ENCODE measurements around the gene STEAP1B.
A peak's percentile ranks its signal among the peaks of the same experiment; 100 is the strongest.

The STEAP1B gene

DNA sequence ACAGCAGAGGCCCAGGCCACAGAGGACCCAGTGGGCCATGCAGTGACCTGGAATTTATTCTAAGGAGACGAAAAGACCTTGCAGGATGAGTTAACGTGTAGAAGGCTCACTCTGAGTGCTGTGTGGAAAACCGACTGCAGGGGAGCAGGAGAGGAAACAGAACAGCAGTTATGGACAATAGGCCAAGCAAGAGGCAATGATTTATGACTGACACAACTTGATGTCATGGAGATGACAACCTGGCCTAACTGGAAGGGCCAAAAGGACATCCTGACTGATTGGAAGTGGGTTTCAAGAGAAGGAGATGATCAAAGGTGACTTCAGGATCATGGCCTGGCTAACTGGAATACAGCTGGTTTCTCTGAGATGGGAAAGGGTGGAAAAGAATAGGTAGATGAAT is 72.9 kb downstream of the STEAP1B start:
- DNase-seq: no peak

DNA sequence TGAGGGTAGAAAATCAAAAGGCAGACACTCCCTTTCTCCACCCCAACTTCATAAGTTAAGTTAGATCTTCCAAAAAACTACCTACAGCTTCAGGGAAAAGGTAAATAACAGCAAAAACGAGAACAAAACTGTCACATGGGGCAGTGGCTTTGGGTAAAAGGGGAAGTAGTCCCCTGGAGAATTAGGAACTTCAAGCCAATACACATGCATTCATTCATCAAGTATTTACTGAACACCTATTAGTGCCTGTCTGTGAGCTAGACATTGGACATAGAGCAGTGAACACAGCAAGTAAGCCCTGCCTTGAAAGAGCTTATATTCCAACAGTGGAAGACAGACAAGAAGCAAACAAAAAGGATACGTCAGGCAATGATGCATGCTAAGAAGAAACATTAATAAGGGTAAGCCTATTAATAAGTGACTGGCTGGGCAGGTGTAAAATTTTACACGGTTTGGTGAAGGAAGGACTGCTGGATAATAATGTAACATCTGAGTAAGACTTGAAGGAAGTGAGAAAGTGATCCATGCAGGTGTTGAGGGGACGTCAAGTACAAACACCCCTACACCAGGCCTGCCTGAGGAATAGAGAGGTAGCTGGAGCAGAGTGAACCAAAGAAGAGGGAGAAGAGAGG is 73.4 kb downstream of the STEAP1B start:
- DNase-seq: no peak

DNA sequence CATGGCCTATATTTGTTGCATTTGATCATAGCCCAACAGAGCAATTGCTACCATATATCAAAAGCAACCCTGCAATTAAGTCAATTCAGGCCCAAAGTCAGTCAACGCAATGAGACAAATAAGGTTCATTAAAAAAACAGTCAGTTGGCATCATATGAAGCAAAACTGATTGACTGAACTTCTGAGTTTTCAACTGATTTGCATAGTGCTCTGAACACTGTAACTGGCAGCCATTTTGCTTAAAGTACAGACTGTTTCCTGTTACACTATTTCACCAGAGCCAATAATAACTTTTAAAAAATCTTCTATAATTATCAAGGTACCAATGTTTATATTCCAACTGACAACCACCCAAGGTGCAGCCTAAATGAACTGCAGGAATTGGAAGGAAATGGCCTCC is 74.6 kb downstream of the STEAP1B start:
- DNase-seq: no peak

DNA sequence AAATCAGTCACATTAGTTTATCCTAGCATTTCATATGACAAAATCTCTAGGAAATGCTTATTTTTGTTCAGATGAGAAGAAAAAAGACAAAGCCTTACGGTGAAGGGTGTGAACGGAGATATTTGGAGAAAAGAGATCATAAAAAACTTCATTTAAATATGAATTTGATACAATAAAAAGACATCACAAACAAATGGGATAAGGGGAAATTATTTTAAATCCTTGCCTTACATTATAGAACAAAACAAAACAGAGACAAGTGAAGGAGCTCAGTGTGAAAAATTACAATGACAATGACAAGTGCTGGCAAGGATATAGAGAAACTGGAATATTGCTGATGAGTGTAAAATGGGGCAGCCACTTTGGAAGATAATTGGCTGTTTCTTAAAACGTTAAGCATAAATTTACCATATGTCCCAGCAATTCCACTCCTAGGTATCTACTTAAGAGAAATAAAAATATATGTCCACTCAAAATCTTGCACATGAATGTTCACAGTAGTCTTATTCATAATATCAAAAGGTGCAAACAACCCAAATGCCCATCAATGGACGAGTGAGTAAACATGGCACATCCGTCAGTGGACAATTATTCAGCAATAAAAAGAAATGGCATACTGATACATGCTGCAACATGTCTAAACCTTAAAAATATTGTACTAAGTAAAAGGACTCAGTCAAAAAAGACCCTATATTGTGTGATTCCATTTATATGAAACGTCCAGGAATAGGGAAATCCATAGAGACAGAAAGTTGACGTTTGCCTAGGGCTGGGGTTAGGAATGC is 77.0 kb downstream of the STEAP1B start:
- DNase-seq: no peak

DNA sequence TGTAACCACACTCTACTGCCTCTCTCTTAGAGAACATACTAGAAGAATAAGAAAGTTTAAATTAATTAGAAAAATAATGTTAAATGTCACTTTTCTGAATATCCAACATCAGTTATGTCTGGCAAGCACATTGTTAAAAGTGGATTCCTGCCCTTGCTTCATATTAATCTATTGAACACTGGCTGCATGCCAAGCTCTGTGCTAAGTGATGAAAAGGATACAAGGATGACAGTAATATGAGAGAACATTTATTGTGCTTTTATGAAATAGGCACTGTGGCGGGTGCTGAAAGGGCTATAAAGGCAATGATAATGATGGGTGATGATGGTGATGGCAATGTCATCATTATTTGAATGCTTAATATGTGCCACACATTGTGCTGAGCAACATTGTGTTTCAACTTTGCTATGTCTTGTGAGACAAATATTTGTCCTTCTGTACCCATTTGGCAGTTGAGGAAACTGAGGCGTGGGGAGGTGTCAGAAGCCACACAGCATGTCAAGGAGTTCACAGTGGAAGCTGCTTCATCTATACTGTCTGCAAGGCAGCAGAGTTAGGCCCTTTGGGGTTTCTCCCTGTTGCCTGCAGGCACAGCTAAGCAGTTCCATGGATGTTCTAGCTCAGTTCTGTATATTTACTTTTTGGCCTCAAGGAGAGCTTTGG is 78.9 kb downstream of the STEAP1B start:
- peak; percentile 60 for DNase-seq

DNA sequence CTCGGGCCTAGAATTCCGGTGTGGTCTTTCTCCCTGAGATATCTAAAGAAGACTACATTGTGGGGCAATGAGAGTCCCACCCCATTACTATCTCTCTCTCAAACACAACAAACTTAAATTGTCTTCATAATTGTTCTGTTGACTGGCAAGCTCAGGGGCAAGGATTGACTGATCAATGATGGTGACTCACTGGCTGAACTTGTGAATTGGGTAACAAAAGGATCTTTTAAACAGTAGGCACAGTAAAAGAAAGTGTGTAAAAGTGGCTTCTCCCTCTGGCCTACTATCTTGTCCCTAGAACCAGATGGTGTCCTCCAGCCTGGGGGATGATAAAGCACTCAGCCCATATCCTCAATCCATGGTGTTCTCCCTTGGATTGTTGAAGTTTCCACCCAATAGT is 80.0 kb downstream of the STEAP1B start:
- DNase-seq: no peak

DNA sequence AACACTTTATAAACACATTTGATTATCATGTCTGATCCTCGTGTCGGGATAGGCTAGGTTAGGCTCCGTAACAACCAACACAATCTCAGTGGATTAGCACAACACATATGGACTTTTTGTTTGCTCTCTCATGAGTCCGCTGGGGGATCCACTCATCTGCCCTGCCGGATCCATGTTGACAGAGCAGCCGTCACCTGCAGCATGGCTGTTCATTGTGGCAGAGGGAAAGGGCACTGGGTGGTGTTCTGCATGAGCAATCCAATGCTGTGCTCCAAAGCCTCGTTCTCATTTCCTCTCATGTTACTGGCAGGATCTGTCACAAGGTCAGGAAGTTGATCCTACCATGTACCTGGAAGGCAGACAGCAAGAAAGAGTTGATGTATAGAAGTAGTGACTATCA is 80.5 kb downstream of the STEAP1B start:
- DNase-seq: peak; percentile 69

DNA sequence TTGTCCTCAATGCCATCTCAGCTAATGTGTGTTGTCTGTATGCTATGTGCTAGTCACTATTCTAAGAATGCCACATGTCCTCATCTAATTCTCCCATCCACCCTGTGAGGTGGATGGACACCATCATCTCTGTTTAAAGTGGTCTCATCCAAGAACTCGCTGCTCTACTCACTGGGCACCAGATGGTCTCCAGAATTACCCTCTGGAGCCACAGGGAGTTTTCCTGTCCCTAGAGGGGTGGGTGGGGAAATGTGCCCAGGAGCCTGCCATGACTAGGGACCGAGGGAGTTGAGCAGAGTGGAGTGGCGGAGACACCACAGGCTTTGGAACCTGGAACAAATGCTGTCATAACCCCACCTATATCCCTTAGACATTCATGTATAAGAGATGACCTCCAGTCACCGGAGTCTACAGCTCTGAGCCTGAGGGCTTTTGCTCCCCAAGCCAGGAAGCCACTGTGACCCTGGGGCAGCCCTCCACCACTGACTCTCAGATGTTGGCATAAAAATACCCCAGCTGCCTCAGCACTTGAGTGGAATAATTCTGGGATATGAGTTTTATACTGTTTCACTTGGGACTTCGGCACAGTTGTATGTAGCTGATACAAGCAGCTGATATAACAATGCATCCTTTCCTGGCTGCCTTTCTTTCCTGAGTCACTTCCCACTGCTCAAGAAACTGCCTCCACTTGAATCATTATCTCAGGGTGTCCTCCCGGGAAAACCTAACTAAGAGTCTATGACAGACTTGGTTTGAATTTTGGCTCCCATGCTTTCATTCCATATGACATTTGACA is 81.5 kb downstream of the STEAP1B start:
- DNase-seq: no peak

DNA sequence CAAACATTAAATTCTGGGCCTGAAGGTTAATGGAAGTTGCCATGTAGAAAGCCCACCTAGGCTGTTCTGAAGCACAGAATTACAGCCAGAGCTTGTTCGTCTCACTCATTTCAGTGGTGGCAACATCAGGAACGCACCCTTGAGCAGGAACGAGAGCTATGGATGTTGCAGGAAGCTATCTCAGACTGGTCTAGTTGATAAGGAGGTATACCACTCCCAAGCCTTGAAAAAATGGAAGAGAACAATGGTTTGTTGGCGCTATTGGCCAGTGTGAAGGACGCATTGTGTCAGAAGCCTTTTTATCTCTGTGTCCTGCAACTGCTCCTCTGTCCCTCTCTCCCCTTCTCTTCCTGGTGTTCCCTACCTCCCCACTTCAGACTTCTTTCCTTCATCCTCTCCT is 82.1 kb downstream of the STEAP1B start:
- no peak for DNase-seq

DNA sequence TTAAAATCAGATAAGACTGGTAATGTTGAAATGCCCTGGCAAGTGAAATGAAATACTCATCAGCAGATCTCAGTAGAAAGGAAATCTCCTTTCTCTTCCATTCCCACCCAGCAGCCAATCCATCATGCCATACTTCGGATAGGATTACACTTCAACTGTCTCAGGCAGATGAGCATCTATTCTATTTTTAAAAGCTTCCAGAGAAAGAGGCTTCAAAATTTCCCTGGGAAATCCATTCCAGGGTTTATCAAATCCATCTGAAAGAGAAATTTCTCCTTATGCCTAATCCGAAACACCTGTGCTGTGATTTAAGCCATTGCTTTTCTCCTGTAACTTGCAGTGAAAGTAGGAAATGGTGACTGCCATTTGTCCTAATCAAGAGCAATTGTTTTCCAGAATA is 82.6 kb downstream of the STEAP1B start:
- DNase-seq: no peak

DNA sequence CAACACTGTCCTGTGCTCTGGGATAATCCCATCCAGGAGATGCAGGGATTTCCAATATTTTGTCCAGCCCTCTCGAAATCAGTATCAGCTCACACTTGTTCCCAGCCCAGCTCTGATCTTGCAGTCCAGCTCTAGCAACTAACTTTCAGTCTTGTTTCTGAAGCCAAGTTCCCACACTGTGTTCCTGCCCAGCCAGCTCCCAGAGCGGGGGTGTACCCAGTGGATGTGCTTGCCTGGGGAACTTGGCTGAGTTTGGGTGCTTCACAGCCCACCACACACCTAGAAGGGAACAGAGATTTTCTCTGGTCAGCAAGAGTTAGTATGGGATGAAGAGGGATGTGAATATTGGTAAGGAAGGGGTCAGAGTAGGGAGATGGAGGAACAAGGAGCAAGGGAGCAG is 85.6 kb downstream of the STEAP1B start:
- DNase-seq: no peak

DNA sequence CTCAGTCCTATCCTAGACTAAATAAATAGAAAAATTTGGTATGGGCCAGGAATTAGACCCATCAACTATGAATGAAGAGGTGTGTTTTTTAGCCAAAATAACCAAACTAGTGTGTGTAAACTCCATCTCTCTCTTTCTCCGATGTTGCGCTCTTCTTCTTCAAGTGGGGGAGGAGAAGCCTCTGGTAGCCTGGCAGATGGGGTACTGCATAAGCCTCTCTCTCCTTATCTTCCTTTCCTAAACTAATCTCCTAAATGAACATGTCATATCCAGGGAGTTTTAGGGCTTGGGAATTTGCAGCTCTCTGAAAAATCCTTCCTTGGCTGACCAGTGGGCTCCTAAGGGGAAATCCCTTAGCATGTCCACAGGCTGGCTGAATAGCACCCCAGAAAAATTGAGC is 86.8 kb downstream of the STEAP1B start:
- no peak for DNase-seq

DNA sequence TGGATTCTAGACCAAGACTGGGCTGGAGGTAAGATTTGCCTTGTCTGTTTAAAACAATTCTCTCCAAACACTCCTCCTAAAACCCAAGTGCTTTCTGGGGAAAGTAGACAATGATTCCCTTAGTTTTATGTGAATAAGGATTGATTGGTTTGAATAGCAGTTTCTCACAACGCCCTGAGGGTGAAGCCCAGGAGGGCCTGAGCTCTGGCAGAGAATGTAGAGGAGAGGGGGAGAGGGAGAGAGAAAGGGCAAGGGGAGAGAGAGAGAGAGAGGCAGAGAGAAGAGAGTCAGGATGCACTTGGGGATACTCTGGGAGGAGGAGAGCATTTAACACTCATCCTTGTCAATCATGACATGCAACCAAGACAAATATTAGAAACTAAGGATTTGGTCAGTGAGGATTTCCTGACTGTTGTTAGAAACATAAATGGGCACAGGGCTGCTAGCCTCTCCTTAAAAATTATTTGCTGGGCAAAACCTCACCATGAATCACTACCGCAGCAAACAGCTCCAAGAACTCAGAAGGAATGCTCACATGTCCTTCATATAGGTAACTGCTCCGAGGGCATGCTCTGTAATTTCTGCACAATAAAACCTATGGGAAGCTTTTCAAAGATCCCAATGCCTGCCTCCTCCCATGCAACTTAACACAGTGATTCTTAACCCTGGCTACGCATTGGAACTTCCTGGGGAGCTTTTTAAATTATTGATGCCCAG is 87.9 kb downstream of the STEAP1B start:
- DNase-seq: no peak

DNA sequence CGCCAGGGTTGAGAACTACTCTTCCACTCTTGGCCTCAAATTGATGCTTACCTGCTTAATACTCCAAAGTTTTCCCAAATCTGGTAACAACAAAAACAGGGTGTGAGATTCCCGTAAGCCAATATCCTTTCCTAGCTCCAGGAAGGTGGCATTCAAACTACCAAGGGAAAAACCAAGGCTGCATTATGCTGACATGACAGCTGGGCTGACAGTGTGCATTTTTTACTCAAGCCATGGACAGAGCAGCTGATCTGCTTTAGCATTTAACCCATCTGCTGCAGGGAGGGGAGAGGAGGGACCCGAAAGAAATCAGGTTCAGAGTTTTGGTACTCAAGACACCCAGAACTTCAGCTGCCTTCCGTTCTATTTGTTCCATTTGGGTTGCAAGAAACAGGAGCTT is 93.3 kb downstream of the STEAP1B start:
- DNase-seq: no peak

DNA sequence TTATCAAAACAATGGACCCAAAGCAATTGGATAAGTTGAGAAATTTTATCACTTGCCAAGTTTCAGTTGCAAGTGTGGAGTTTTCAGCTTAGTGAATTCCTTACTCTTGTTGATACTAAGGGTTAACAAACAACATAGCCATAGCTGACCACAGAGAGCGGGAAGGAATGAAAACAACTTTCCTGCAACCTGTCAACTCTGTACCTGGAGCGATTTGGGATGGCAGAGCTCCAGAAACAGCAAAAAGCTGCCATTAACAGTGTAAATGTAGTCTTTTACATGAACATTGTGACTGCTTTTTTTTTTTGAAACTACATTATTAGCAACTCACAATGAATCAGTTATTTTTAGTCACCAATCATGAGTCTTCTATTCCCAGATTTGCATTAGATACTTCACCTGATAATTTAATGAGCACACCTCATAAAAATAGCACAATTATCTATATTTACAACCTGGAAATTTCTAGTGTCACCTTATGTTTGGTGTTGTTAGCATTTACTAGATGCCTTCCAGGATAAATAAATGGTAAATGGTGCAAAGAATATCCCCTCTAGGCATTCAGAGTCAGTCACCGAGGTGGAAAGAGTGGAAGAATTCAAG is 95.5 kb downstream of the STEAP1B start:
- DNase-seq: no peak

DNA sequence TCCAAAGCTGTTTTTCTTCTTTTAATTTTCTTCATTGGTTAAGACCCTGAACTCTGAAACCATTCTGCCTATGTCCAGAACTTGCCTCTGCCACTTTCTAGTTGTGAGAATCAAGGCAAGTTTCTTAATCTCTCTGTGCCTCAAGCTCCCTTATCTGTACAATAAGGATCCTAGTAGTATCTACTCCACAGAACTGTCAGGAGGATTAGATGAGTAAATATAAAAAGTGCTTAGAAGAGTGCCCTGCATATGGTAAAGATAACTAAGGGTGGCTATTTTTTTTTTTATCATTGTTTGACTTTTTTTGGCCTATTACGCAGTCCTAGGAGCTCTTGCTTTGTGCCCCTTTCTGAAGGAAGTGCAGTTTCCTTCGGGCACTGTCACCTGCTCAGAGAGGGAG is 96.6 kb downstream of the STEAP1B start:
- no peak for DNase-seq

DNA sequence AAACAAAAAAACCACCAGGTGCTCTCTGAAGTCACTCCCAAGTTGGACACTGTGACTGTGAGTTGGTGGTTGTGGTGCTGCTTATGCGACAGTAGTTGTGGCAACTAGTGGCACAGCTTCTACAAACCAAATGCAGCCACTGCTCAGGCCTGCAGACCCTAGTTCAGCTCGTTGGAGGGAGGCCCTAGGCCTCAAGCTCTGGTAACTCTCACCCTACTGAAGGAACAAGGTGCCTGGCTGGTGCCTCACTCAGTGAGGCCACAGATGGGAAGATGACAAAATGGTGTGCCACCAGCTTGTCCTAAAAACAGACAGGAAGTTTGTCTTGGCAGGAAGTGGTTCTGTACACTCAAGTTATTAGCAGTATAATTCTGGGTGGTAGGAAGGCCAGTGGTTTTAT is 97.7 kb downstream of the STEAP1B start:
- DNase-seq: no peak

DNA sequence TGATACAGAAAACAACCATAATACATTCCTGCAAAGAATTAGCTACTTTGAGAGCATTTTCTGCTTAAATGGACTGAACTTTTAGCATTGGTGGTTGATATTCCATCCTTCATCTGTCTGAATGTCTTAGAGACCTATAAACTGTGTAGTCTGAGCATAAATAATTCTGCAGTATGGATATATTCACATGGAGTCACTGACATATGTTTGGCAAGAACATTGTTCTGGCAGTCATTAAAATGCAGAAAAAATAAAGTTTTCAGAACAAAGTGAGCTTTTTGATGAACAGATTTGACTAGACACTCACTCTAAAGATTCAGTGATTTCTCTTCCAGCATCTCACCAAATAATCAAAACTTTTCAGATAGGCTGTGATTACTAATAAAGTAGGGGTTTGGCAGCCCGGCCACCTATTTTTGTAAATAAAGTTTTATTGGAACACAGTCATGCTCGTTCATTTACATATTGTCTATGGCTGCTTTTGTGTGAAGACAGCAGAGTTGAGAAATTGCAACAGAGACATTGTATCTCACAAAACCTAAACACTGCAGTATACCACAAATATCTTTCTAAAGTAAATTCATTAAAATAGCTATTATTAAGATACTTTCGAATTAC is 98.9 kb downstream of the STEAP1B start:
- no peak for DNase-seq

DNA sequence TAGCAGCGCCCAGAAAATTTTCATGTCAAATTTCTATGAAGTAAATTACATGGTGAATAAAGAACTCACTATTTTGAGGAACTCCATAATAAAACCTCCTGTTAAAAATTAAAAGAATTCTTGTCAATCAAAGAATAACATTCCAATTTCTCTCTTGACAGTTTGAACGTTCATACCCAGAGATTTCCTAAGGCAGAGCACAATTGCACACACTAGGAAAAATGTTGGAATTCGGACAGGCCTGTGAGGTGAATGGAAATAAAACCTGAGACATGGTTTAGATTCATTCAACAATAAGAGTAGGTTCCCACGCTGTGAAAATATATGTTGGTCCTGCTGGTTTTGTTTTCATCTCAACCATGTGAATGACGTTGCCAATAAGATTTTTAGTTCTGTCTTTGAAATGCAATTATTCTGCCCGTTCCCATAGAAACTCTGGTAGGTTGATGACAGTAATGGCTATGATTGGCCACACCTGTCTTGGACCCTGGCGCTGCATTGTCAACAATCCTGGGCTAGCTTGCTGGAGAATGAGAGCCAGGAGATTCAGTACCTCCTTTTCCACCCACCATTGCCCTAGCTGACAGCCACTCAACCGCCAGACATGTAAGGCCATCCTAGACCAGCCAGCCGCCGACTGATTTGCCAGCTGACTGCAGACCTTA is 99.7 kb downstream of the STEAP1B start:
- DNase-seq: no peak

DNA sequence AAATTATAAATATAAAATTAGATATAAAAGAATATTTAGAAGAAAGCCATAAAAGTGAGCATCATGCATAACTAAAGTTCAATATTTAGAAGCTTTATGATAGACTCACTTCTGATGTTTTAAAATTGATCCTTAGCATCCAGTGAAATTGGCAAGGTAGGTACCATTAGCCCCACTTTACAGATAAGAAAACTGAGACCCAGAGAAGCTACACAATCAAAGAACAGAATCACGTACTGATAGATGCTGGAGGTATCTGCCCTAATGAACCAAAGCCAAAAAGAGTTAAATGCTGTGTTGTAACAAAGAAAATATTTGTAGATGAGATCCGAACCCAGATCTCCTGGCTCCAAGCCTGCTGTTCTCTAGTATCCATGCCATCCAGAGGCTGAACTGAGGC is 100.4 kb downstream of the STEAP1B start:
- no peak for DNase-seq

DNA sequence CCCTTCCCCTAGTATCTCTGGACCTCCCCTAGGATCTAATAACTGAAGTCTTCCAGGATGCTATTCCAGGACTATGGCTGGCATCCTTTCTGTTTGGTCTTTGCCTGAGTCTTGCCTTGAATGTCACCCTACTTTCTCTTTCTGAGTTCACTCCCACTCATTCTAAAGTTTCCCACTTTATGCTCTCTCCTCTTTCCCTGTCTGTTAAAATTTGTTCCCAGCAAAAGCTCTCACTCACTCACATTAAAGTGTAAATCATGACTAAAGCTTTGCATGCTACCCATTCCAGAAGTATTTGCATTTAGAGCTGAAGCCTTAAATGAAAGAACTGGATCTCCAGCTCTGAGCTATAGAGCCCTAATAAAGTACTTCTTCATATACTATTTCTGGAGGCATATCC is 100.9 kb downstream of the STEAP1B start:
- DNase-seq: no peak

All from NCI-H345 (cell line).